NCI-H2227 (cell line): Measurements from ENCODE around the gene RBM20.

Experiments
- DNase-seq: peaks from one replicate; lab custom pipeline; 2025; ENCODE audit not compliant: unreplicated experiment; lab: John Stamatoyannopoulos, UW

The RBM20 gene

GRCh38 chr10:110827875-110828274 is 183.7 kb downstream of the RBM20 start:
- peak; percentile 72 for DNase-seq

- DNase-seq, result no peak
Measured at GRCh38 chr10:110828525-110828924, 184.4 kb downstream of the RBM20 start.

GRCh38 chr10:110829721-110830410 is 185.7 kb downstream of the RBM20 start:
- no peak for DNase-seq

- DNase-seq, result no peak
Measured at GRCh38 chr10:110833234-110833940, 189.3 kb downstream of the RBM20 start.

GRCh38 chr10:110833941-110834628 is 189.9 kb downstream of the RBM20 start:
- DNase-seq, result no peak

- DNase-seq, result peak; percentile 62
Measured at GRCh38 chr10:110834629-110835301, 190.6 kb downstream of the RBM20 start.

- DNase-seq, result no peak
Measured at GRCh38 chr10:110835841-110836240, 191.7 kb downstream of the RBM20 start.

- DNase-seq, result no peak
Measured at GRCh38 chr10:110836706-110837105, 192.6 kb downstream of the RBM20 start.

GRCh38 chr10:110837418-110838171 is 193.5 kb downstream of the RBM20 start:
- no peak for DNase-seq

- DNase-seq, result no peak
Measured at GRCh38 chr10:110840225-110840922, 196.2 kb downstream of the RBM20 start.

- DNase-seq, result no peak
Measured at GRCh38 chr10:110840923-110841428, 196.8 kb downstream of the RBM20 start.

- no peak for DNase-seq
Measured at GRCh38 chr10:110841767-110842267, 197.7 kb downstream of the RBM20 start.

GRCh38 chr10:110842326-110842904 is 198.3 kb downstream of the RBM20 start:
- DNase-seq, result no peak

GRCh38 chr10:110843031-110843430 is 198.9 kb downstream of the RBM20 start:
- DNase-seq, result no peak

- DNase-seq, result no peak
Measured at GRCh38 chr10:110843796-110844616, 199.9 kb downstream of the RBM20 start.

GRCh38 chr10:110844617-110844881 is 200.4 kb downstream of the RBM20 start:
- DNase-seq, result no peak

GRCh38 chr10:110845192-110845755 is 201.1 kb downstream of the RBM20 start:
- no peak for DNase-seq
